NB4 (cell line): Measurements from ENCODE around the gene S100A6.

Source experiments
- CTCF ChIP-seq: IDR thresholded peaks from one replicate; pipeline ENCODE4 v1.5.1; 2012; ENCODE audit warnings: low read depth, low read length
- MAX ChIP-seq: IDR thresholded peaks from 2 replicates; pipeline ENCODE4 v1.6.1; 2011; ENCODE audit warnings: low read depth, low read length
- POLR2A ChIP-seq: IDR thresholded peaks from 2 replicates; pipeline ENCODE4 v1.6.1; 2011; ENCODE audit warnings: mild to moderate bottlenecking; ENCODE audit not compliant: insufficient read length; ENCODE audit errors: extremely low read depth

- TF ChIP-seq CTCF (no peak), POLR2A (no peak), MAX (no peak)
Measured at GRCh38 chr1:153543736-153544135, 7.9 kb upstream of the S100A6 start.
